ENCODE data around the gene PTPRD.

Gene PTPRD

DNA sequence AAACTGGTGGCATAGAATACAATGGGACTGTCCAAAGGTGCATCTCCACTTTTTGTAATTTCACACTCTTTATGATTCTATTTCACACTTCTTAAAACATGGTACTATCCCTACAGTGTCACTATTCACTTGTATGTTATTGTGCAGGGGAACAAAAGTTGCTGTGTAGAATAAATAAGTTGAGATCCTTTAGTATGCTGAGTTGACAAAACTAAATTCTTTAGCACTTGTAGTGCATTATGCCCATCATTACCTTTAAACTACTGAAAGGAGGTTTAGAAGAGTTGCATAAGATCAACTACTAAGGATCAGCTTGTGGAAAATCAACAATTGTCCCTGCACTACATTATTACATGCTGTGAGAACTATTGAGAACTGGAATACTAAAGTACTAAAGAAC is 1380.9 kb downstream of the PTPRD start:
- no peak for DNase-seq

DNA sequence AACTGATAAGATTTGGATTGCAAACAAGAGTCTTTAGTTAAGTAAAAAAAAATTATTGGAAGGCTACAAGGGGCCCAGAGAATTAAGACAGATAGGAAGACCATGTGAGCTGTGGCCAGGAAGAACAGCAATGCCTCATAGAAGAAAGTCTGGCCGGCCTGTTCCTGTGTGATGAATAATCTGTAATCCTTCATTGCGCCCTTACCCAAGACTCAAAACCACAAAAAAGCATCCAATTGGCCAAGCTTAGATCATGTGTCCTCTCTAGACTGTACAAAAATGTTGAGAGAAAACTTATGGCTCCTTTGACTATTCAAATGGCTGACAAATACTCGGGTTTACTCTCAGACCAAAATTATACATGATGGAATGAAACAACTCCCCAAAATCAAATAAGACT is 1383.5 kb downstream of the PTPRD start:
- DNase-seq = no peak

DNA sequence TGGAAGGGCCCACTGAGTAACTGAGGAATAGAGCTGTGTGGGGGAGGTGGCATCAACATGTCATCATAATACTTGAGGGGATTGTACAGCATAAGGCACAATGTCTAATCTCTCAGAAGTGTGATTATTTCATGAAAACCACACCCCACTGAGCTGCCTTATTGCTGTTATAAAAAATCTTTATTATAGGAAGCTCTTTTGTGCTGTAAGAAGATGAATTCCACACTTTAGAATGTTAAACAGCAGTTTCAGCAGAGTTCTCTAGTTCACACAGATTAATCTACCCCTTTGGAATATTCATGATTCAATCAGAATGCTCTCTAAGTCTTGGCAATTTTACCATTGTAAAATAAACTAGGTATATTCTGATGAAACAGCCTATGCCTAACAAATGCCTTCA is 1389.6 kb downstream of the PTPRD start:
- DNase-seq = no peak

GRCh38 chr9:9222730-9223129 is 1390.1 kb downstream of the PTPRD start:
- DNase-seq = no peak

- DNase-seq = no peak
Measured at GRCh38 chr9:9216934-9217333, 1395.9 kb downstream of the PTPRD start.

GRCh38 chr9:9215050-9215449 is 1397.8 kb downstream of the PTPRD start:
- DNase-seq = no peak

- no peak for DNase-seq
Measured at GRCh38 chr9:9214066-9214465, 1398.7 kb downstream of the PTPRD start.

GRCh38 chr9:9212963-9213362 is 1399.8 kb downstream of the PTPRD start:
- no peak for DNase-seq

GRCh38 chr9:9202276-9202675 is 1410.5 kb downstream of the PTPRD start:
- DNase-seq = no peak

DNA sequence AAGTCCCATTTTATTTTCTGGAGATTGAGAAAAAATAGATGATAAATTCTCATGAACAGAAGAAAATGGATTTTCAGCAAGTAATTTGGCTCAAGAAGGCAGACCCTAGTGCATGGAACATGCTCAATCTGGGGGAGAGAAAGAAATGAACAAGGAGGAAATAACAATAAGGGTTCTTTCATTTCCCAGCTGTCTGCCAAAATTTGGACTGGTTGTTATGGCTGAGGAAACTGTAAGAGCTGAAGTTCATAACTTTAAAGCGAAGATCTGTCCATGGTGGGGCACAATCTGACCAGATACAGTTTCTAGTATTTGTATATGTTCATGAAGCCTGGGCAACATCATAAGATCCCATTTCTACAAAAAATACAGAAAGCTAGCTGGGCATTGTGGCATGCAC is 1426.7 kb downstream of the PTPRD start:
- DNase-seq = no peak

DNA sequence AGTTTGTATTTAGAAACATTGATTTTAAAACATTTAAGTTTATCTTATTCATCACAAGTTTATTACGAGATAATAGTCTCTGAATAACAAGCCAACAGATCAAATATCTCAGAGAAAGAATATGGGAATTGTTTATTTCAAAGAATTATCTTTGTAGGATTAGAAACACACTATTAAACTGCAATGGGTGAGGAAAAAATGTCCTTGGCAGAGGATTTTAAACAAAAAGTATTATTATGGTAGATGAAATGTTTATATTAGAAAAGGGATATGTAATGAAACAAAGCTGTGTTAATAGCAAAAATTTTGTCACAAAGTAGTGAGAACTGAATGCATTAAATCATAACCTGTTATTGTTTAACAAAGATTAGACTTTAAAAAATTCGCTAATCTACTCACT is 1430.4 kb downstream of the PTPRD start:
- no peak for DNase-seq

DNA sequence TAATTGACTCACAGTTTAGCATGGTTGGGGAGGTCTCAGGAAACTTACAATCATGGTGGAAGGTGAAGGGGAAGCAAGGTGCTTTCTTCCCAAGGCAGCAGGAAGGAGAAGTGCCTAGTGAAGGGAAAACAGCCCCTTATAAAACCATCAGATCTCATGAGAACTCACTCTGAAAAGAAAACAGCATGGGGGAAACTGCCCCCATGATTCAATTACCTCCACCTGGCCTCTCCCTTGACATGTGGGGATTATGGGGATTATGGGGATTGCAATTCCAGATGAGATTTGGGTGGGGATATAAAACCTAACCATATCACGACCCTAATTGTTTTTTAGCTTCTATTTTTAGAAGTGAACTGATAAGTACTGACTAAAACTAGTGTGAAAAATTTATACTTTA is 1435.7 kb downstream of the PTPRD start:
- no peak for DNase-seq

DNA sequence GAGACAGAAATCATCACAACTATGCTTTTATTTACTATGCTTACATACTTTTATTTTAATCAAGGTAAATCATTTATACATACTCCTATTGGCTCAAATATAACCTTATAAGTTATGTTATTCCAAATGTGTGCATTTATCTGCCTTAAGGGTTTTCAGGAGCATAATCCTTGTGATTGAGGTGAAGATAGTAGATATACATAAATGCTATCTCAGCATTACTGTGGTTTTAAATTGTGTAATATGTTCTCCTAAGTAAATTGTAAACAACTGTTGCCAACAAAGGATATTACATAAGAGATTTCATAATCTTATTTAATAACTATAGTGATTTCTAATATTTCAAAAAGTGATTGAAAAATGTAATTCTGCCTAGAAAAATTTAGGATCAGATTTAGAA is 1438.4 kb downstream of the PTPRD start:
- no peak for DNase-seq

DNA sequence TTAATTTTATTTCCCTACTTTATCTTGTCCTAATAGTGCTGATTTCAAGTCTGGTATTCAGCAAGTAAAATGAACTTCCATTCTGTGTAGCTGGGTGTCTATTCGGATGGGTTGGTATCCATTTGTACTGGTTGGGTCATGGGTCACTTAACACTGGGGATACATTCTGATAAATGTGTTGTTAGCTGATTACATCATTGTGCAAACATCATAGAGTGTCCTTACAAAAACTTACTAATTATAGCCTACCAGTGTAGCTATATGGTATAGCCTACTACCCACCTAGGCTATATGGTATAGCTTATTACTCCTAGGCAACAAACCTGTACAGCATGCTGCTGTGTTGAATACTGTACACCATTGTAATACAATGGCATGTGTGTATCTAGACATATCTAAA is 1439.5 kb downstream of the PTPRD start:
- no peak for DNase-seq

GRCh38 chr9:9170439-9171134 is 1442.2 kb downstream of the PTPRD start:
- no peak for DNase-seq

- DNase-seq = no peak
Measured at GRCh38 chr9:9142001-9142400, 1470.8 kb downstream of the PTPRD start.

DNA sequence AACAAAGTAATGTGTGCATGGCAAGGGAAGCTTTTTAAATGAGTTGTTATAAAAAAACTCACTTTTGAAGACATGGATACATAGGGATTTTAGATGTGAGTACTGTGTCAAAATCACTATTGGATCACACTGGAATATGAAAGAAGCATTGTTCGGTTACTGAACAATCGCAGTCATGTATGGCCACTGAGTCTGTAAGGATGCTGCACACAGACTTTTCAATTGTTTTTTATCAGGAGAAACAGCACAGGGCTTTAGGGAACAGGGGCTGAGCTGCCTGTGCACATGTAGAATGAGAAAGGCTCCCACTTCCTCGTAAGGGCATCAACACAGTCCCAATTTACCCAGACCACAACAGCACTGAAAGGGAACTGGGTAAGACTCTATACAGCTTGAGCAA is 1479.3 kb downstream of the PTPRD start:
- DNase-seq = no peak

- no peak for DNase-seq
Measured at GRCh38 chr9:9124616-9125015, 1488.2 kb downstream of the PTPRD start.

GRCh38 chr9:9122230-9122875 is 1490.4 kb downstream of the PTPRD start:
- no peak for DNase-seq

DNA sequence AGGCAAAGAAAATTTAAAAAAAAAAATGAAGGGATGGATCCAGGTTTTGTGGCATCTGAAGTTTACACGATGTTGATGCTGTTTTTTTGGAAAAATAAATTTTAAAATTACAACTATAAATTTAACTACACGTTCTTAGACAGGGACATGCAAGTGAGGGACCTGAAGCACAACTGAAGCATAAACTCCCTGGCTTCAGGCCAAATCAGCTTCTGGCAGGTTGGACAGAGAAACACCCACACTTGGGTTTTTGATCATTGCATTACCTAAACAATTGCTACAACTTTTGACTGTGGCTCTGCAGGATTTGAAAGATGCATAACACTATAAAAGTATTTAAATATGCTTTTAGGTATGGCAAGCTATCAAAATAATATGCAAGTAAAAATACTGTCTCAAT is 1494.9 kb downstream of the PTPRD start:
- no peak for DNase-seq

- no peak for DNase-seq
Measured at GRCh38 chr9:9112001-9112720, 1500.6 kb downstream of the PTPRD start.

- DNase-seq = no peak
Measured at GRCh38 chr9:9108641-9109040, 1504.2 kb downstream of the PTPRD start.

DNA sequence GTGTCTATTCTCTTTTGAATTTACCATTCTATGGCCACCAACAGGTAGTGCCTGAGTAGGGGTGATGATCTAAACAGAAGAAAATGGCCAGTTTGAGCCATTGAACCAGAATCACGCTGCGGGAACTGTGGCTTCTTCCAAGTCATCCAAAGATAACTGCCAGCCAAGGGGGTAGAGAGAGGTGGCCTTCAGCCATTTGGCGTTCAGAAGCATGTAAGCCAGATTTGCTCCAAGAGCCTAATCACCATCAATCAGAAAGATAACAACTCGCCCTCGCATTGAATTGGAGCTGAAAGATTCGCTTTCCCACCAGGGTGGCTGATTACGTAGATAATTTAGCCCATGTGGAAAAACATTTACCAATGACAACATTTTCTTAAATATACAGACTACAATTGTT is 1510.5 kb downstream of the PTPRD start:
- DNase-seq = no peak

- no peak for DNase-seq
Measured at GRCh38 chr9:9100070-9100469, 1512.7 kb downstream of the PTPRD start.
